Measurements from ENCODE around the gene SSBP2.

Gene SSBP2

DNA sequence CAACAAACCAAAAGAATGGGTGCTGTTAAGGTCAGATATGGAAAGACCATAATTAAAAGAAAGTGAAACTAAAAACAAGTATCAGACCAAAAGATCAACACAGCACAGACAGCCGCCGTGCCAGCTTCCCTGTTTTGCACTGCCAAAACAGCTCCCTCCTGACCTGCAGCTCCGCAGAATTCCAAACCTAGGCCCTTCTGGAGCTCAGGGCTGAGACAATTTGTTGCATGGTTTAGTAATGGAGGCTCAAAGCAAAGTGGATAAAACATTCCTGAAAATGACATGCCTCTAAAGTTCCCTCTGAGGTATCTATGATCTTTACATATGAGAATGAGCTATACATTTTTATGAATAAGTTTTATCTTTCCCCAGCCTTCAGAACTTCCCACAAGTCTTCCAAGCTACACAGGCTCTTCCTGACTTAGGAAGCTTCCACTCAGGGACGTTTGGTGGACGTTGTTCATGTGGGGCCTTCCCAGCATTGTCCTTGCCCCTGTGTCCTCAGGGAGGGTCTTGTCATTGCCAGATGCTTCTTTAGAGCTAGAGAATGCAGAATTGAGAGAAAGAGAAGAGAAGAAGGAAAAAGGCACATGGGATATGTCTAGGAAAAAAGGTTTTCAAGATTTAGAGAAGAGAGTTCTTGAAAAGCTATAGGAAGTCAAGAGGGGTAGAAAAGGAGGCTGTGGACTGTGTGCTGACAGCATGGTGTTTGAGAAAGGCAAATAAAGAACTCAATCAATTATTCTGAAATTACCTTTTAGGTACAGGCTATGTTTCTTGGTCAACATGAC is 28.4 kb upstream of the SSBP2 start:
- H3K4me3 ChIP-seq (ENCODE audit: low read length): peak overlapping the region; percentile 35
- TF ChIP-seq, protein P1, sequence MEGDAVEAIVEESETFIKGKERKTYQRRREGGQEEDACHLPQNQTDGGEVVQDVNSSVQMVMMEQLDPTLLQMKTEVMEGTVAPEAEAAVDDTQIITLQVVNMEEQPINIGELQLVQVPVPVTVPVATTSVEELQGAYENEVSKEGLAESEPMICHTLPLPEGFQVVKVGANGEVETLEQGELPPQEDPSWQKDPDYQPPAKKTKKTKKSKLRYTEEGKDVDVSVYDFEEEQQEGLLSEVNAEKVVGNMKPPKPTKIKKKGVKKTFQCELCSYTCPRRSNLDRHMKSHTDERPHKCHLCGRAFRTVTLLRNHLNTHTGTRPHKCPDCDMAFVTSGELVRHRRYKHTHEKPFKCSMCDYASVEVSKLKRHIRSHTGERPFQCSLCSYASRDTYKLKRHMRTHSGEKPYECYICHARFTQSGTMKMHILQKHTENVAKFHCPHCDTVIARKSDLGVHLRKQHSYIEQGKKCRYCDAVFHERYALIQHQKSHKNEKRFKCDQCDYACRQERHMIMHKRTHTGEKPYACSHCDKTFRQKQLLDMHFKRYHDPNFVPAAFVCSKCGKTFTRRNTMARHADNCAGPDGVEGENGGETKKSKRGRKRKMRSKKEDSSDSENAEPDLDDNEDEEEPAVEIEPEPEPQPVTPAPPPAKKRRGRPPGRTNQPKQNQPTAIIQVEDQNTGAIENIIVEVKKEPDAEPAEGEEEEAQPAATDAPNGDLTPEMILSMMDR (conservative IDR thresholded peaks at IDR 0.05; ENCODE audit: low read length): no peak
- peak; percentile 48 for DNase-seq (ENCODE audit: low read depth)

DNA sequence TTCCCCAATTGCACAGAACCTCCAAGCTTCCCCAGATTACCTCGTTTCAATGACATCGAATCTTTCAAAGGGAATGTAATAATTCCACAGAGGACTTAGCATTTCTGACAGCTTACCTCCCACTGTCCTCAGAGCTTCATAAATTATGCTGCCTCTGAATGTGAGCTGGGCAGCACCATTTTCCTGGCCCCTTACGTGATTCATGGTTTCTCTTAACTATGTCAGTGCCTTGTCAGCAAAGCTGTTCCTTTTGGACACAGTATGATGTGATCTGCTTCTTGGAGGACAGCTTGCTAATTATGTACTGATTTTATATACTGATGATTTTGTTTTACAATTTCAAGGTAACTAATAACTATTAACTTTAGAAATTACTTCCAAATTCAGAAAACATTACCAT is 27.7 kb upstream of the SSBP2 start:
- peak overlapping the region; percentile 35; the same call in 1 of the 2 replicates for H3K4me3 ChIP-seq (ENCODE audit: low read length)
- TF ChIP-seq, protein P1 (conservative IDR thresholded peaks at IDR 0.05; ENCODE audit: low read length): no peak
- peak; percentile 27 for DNase-seq (ENCODE audit: low read depth)

DNA sequence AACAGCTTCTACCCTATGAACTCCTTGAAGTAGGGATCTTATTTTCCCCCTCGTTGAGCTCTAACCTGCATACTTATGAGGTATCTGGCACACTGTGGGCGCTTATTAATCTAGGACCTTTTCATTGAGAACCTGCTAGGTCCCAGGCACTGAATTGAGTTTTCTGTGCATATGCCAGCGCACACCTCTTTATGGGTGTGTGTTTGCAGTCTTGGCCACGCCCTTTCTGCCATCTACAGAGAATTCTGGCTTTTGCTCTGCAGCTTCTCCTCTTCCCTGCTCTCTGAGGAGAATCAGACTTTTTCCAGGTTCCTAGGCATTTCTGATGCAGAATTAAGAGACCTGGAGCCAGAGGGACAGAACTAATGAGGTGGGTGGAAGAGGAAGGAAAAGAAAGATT is 25.4 kb upstream of the SSBP2 start:
- no peak for DNase-seq (ENCODE audit: low read depth)
- TF ChIP-seq, protein P1 (conservative IDR thresholded peaks at IDR 0.05; ENCODE audit: low read length): no peak
- H3K4me3 ChIP-seq (ENCODE audit: low read length): no peak overlapping the region

DNA sequence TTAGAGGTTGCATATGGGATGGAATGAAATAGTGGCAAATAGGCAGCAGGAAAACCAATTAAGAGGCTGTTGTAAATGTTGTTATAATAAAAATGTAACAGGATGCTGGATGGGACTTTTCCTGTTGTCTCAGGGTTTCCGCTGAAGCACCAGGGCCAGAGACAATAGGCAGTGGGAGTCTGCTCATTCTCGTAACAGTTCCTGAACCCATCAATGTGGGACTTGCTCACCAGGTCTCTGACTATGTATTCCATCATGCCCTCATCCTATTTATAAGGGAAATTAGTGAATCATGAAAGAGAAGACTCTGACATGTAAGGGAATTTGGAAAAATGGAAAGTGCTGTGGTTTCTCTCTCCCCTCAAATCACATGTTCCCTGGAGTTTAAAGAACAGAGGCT is 23.5 kb upstream of the SSBP2 start:
- TF ChIP-seq, protein P1 (conservative IDR thresholded peaks at IDR 0.05; ENCODE audit: low read length): no peak
- no peak overlapping the region for H3K4me3 ChIP-seq (ENCODE audit: low read length)
- DNase-seq (ENCODE audit: low read depth): no peak

DNA sequence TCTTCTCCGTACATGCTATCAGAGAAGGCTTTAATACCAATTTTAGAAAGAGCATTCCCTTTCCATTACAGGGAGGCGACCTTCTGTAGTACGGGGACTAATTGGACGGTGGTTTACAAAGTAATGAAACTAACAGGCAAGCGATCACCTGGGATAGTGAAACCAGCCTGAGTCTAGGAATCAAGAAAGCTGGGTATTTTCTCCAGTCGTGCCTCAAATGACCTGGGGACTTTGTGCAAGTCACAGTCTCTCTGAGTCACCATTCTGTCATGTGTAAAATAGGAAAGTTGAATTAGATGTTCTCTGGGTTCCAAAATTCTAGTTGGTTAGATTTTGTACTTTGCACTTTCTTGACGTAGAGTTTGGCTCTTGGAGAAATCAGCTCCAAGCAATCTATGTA is 22.7 kb upstream of the SSBP2 start:
- no peak for DNase-seq (ENCODE audit: low read depth)
- H3K4me3 ChIP-seq (ENCODE audit: low read length): no peak overlapping the region
- TF ChIP-seq, protein P1 (conservative IDR thresholded peaks at IDR 0.05; ENCODE audit: low read length): no peak

DNA sequence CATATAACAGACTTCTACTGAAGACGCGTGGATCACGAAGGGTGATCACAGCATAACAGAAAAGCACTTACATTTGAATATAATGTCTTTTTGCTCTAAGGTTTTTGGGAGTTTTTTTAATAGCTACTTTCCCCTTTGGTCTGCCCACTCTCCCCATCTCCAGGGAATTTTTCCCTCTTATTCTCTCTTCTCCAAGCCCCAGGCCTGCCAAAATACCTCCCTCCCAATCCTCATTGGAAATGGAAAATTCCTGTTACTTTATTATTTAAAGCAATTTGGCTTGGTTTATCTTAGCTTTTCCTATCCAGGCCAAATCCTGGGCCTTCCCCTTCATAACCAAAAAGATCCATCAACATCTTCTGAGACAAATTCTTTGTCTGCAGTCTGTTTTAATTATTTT is 22.3 kb upstream of the SSBP2 start:
- DNase-seq (ENCODE audit: low read depth): no peak
- H3K4me3 ChIP-seq (ENCODE audit: low read length): no peak overlapping the region
- TF ChIP-seq, protein P1 (conservative IDR thresholded peaks at IDR 0.05; ENCODE audit: low read length): no peak

DNA sequence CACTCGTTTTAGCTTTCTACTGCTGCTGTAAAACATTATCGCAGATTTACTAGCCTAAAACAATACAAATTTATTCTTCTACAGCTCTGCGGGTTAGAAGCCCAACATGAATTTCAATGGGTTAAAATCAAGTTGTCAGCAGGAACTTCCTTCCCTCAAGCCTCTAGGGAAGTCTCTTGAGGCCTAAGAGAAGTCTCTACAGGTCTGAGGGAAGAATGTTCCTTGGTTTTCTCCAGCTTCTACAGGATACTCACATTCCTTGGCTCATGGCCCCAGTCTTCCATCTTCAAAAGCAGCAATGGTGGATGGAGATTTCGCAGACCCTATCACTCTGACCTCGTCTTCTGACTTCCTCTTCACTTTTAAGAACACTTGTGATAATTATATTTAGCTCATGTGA is 21.6 kb upstream of the SSBP2 start:
- no peak overlapping the region for H3K4me3 ChIP-seq (ENCODE audit: low read length)
- TF ChIP-seq, protein P1 (conservative IDR thresholded peaks at IDR 0.05; ENCODE audit: low read length): no peak
- no peak for DNase-seq (ENCODE audit: low read depth)
